Osteoblast (primary cell): ENCODE data around the gene SGPP2. TPM values are rescaled to one million over a fixed set of nuclear protein-coding genes. Genes with fewer than 3 reads are reported as not detected.
A peak's percentile ranks its signal among the peaks of the same experiment; 100 is the strongest.

Experiments used
- DNase-seq: peaks from one replicate; pipeline ENCODE4 v3.0.0; 2011; ENCODE audit warnings: low spot score, mixed read lengths; ENCODE audit not compliant: insufficient read length; ENCODE audit errors: missing footprints
- H2AFZ ChIP-seq: 2 replicates; pipeline ENCODE4 v1.6.0; 2011; ENCODE audit warnings: mild to moderate bottlenecking, low read length
- H3K27ac ChIP-seq: 2 replicates; pipeline ENCODE4 v1.5.1; 2011; ENCODE audit warnings: mild to moderate bottlenecking, low read depth, low read length, moderate library complexity
- H3K27me3 ChIP-seq: 2 replicates; pipeline ENCODE4 v1.6.0; 2012; ENCODE audit warnings: mild to moderate bottlenecking, control low read depth, inconsistent platforms, low read length, moderate library complexity; ENCODE audit not compliant: insufficient read depth
- H3K36me3 ChIP-seq: 2 replicates; pipeline ENCODE4 v1.5.1; 2011; ENCODE audit warnings: mild to moderate bottlenecking, low read length, control low read depth, moderate library complexity; ENCODE audit not compliant: insufficient read depth
- H3K4me1 ChIP-seq: 2 replicates; pipeline ENCODE4 v1.5.1; 2011; ENCODE audit warnings: mild to moderate bottlenecking, low read length, control low read depth, moderate library complexity; ENCODE audit not compliant: insufficient read depth
- H3K4me2 ChIP-seq: 2 replicates; pipeline ENCODE4 v1.6.0; 2011; ENCODE audit warnings: mild to moderate bottlenecking, low read length; ENCODE audit not compliant: insufficient read depth
- H3K4me3 ChIP-seq: fragments of 200-600 bp; sonication (generic); 3 replicates; pipeline ENCODE4 v1.5.1; 2012; ENCODE audit warnings: mild to moderate bottlenecking, low read length, inconsistent platforms; ENCODE audit not compliant: insufficient read depth
- H3K79me2 ChIP-seq: 2 replicates; pipeline ENCODE4 v1.6.0; 2012; ENCODE audit warnings: mild to moderate bottlenecking, low read length, control low read depth, inconsistent platforms; ENCODE audit not compliant: insufficient read depth
- H3K9me3 ChIP-seq: 2 replicates; pipeline ENCODE4 v1.5.1; 2011; ENCODE audit warnings: low read depth, low read length, control low read depth
- H4K20me1 ChIP-seq: 2 replicates; pipeline ENCODE4 v1.6.0; 2012; ENCODE audit warnings: mild to moderate bottlenecking, low read length, control low read depth; ENCODE audit not compliant: insufficient read depth
- CTCF ChIP-seq: IDR thresholded peaks from 2 replicates; pipeline ENCODE4 v1.5.1; 2011; ENCODE audit warnings: mild to moderate bottlenecking, low read depth, low read length, moderate library complexity; ENCODE audit errors: extremely low read depth
- total RNA-seq: library from RNA; depleted of rRNA; stranded (reverse); fragments of >200 nt; gene quantifications from 2 replicates; pipeline ENCODE4 v1.2.3, GENCODE V29; 2012

SGPP2 gene
- total RNA-seq, 1 donor, result not detected

GRCh38 chr2:222468346-222468745, 44.0 kb downstream of the SGPP2 start:
- H3K4me1 ChIP-seq, result no peaks in the 10 kb centered on the region
- H3K79me2 ChIP-seq, result no peaks in the 10 kb centered on the region
- no peak for TF ChIP-seq CTCF
- H3K27me3 ChIP-seq, result no peaks in the 10 kb centered on the region
- DNase-seq, result no peak
- no peak overlapping the region for H3K4me2 ChIP-seq
- H3K9me3 ChIP-seq, result no peaks in the 10 kb centered on the region
- H3K27ac ChIP-seq, result no peak overlapping the region
- no peak overlapping the region for H2AFZ ChIP-seq
- no peaks in the 10 kb centered on the region for H3K36me3 ChIP-seq
- no peaks in the 10 kb centered on the region for H4K20me1 ChIP-seq
- H3K4me3 ChIP-seq, result no peak overlapping the region

DNA sequence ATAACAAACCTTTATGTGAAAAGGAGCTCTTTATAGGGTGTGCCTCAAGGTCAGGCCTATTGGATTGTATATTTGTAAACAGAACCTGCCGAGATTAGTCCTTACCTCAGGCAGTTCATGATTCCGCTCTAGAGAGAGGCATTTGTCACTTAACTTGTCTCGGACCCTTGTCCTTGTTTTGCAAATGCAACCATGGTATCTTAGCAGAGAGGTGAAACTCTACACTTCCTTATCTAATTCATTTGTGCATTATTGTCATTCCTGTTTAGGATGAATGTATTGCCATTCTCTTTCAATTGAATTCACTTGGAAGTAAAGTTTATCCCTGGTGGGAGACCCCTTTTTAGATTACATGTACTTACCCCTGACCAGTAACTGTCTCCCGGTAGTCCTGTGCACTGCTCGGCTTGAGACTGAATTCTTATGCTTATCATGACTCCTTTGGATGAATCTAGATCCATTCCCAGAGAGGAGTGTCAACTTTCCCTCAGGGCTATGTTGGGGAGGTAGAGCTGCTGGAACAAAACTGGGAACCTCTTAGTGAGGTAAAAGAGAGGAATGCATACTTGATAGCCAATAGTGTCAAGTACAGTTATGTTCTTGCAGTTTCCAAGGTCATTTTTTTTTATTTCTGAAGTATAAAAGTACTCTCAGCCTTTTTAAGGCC, 46.6 kb downstream of the SGPP2 start:
- no peaks in the 10 kb centered on the region for H3K27me3 ChIP-seq
- no peak for TF ChIP-seq CTCF
- no peaks in the 10 kb centered on the region for H3K4me1 ChIP-seq
- no peak overlapping the region for H3K4me3 ChIP-seq
- no peaks in the 10 kb centered on the region for H4K20me1 ChIP-seq
- no peak overlapping the region for H3K27ac ChIP-seq
- H3K9me3 ChIP-seq, result no peaks in the 10 kb centered on the region
- no peaks in the 10 kb centered on the region for H3K79me2 ChIP-seq
- no peak overlapping the region for H2AFZ ChIP-seq
- H3K36me3 ChIP-seq, result no peaks in the 10 kb centered on the region
- DNase-seq, result no peak
- H3K4me2 ChIP-seq, result no peak overlapping the region

GRCh38 chr2:222477962-222478608, 53.7 kb downstream of the SGPP2 start:
- Histone ChIP-seq H3K79me2 (no peaks in the 10 kb centered on the region), H2AFZ (no peak overlapping the region), H3K27ac (no peak overlapping the region), H4K20me1 (no peaks in the 10 kb centered on the region), H3K27me3 (peaks cover 3% of the 10 kb centered on the region), H3K4me1 (no peaks in the 10 kb centered on the region), H3K9me3 (no peaks in the 10 kb centered on the region), H3K4me3 (no peak overlapping the region), H3K36me3 (no peaks in the 10 kb centered on the region), H3K4me2 (no peak overlapping the region)
- TF ChIP-seq CTCF, result no peak
- DNase-seq, result peak; percentile 22

GRCh38 chr2:222479859-222480258, 55.5 kb downstream of the SGPP2 start:
- Histone ChIP-seq H2AFZ (no peak overlapping the region), H3K4me2 (peak overlapping the region; percentile 47), H3K27ac (no peak overlapping the region), H3K36me3 (no peaks in the 10 kb centered on the region), H4K20me1 (no peaks in the 10 kb centered on the region), H3K9me3 (no peaks in the 10 kb centered on the region), H3K27me3 (peaks cover 3% of the 10 kb centered on the region), H3K4me1 (no peaks in the 10 kb centered on the region), H3K4me3 (no peak overlapping the region), H3K79me2 (no peaks in the 10 kb centered on the region)
- DNase-seq, result peak; percentile 18
- TF ChIP-seq CTCF, result no peak
